GM13976 (cell line): Measurements from ENCODE around the gene TBX2.
"Not testable (repeated sequence)": the region's sequence is repeated elsewhere in the genome, so short reads cannot be mapped to it uniquely, and the experiment has no call there.

Experiments used
- DNase-seq: peaks from one replicate; pipeline ENCODE4 v3.0.0; 2012; ENCODE audit warnings: low spot score
- CTCF ChIP-seq: IDR thresholded peaks from 2 replicates; pipeline ENCODE4 v1.5.1; 2012; ENCODE audit warnings: borderline replicate concordance, mild to moderate bottlenecking; ENCODE audit not compliant: insufficient read depth; ENCODE audit errors: extremely low read depth, missing control alignments, control extremely low read depth
- in situ Hi-C: fragments of 300-500 bp; cut with MboI; formaldehyde crosslinking; loops from one replicate; pipeline ENCODE4 v1.12.0; 2022; ENCODE audit warnings: low sequenced_read_pairs, mixed read lengths, inconsistent platforms; ENCODE audit not compliant: unreplicated experiment

The TBX2 gene

GRCh38 chr17:61436995-61437704, 37.5 kb downstream of the TBX2 start:
- no peak for TF ChIP-seq CTCF
- DNase-seq = no peak
- in situ Hi-C loops = no loop called here

GRCh38 chr17:61440697-61441096, 41.1 kb downstream of the TBX2 start:
- DNase-seq = no peak
- no peak for TF ChIP-seq CTCF
- in situ Hi-C loops = no loop called here

- DNase-seq, in situ Hi-C loops: not testable (repeated sequence)
Measured at GRCh38 chr17:61441507-61441906, 41.9 kb downstream of the TBX2 start.

GRCh38 chr17:61442136-61442775, 42.6 kb downstream of the TBX2 start:
- in situ Hi-C loops = no loop called here
- no peak for DNase-seq
- no peak for TF ChIP-seq CTCF

GRCh38 chr17:61442878-61443474, 43.3 kb downstream of the TBX2 start:
- no peak for TF ChIP-seq CTCF
- in situ Hi-C loops = no loop called here
- DNase-seq = no peak

GRCh38 chr17:61443475-61443882, 43.8 kb downstream of the TBX2 start:
- in situ Hi-C loops = no loop called here
- TF ChIP-seq CTCF = no peak
- DNase-seq = no peak

- TF ChIP-seq CTCF = no peak
- no peak for DNase-seq
- in situ Hi-C loops = no loop called here
Measured at GRCh38 chr17:61444075-61444474, 44.4 kb downstream of the TBX2 start.
